GM21526 (cell line): Measurements from ENCODE around the gene APOLD1.
A peak's percentile ranks its signal among the peaks of the same experiment; 100 is the strongest.
"Not testable (repeated sequence)": the region's sequence is repeated elsewhere in the genome, so short reads cannot be mapped to it uniquely, and the experiment has no call there.

Source experiments
- ATAC-seq: cut with Tn5 transposase; IDR thresholded peaks from one replicate; pipeline ENCODE4 v1.9.1; 2021; ENCODE audit warnings: moderate library complexity; ENCODE audit not compliant: unreplicated experiment, low FRiP score

Gene APOLD1

GRCh38 chr12:12806784-12807516, 21.5 kb downstream of the APOLD1 start:
- no peak for ATAC-seq

GRCh38 chr12:12807517-12807903, 22.1 kb downstream of the APOLD1 start:
- ATAC-seq = not testable (repeated sequence)

GRCh38 chr12:12807970-12808702, 22.7 kb downstream of the APOLD1 start:
- peak; percentile 54 for ATAC-seq

GRCh38 chr12:12810553-12811021, 25.1 kb downstream of the APOLD1 start:
- no peak for ATAC-seq

GRCh38 chr12:12811343-12811742, 25.9 kb downstream of the APOLD1 start:
- no peak for ATAC-seq

- ATAC-seq = no peak
Observed at GRCh38 chr12:12812174-12812573, 26.7 kb downstream of the APOLD1 start.

- no peak for ATAC-seq
Observed at GRCh38 chr12:12812618-12813119, 27.2 kb downstream of the APOLD1 start.

- ATAC-seq = peak; percentile 69
Observed at GRCh38 chr12:12813120-12814101, 28.0 kb downstream of the APOLD1 start, which contains the start of gene DDX47. TSS of gene DDX47 (plus strand) at chr12:12813346. CDS start at chr12:12813368, 22 bp downstream.

- ATAC-seq = no peak
Observed at GRCh38 chr12:12817616-12818015, 32.2 kb downstream of the APOLD1 start.

- no peak for ATAC-seq
Observed at GRCh38 chr12:12818701-12819100, 33.2 kb downstream of the APOLD1 start.

GRCh38 chr12:12819221-12819620, 33.8 kb downstream of the APOLD1 start:
- ATAC-seq = no peak

- ATAC-seq = no peak
Observed at GRCh38 chr12:12819752-12820311, 34.4 kb downstream of the APOLD1 start.

- ATAC-seq = not testable (repeated sequence)
Observed at GRCh38 chr12:12820376-12820775, 34.9 kb downstream of the APOLD1 start.

- peak; percentile 47 for ATAC-seq
Observed at GRCh38 chr12:12821975-12822374, 36.5 kb downstream of the APOLD1 start.

- ATAC-seq = no peak
Observed at GRCh38 chr12:12822886-12823285, 37.4 kb downstream of the APOLD1 start.

- ATAC-seq = no peak
Observed at GRCh38 chr12:12823300-12823699, 37.8 kb downstream of the APOLD1 start.

GRCh38 chr12:12823811-12824210, 38.4 kb downstream of the APOLD1 start:
- ATAC-seq = no peak

- ATAC-seq = no peak
Observed at GRCh38 chr12:12835378-12836146, 50.1 kb downstream of the APOLD1 start.

GRCh38 chr12:12836571-12836970, 51.1 kb downstream of the APOLD1 start:
- no peak for ATAC-seq
